ENCODE measurements around the gene ZNF319.

- TF ChIP-seq CTCF (IDR thresholded peaks at IDR 0.05; ENCODE audit: low read depth, low read length, missing input control): no peak
- TF ChIP-seq MAX (IDR thresholded peaks at IDR 0.05): no peak
- TF ChIP-seq TAF1 (conservative IDR thresholded peaks at IDR 0.05): no peak
- no peak for TF ChIP-seq ZBTB33 (IDR thresholded peaks at IDR 0.05)
- no peak for TF ChIP-seq RAD21 (IDR thresholded peaks at IDR 0.05)
- TF ChIP-seq HNF4G (IDR thresholded peaks at IDR 0.05): no peak
- no peak for TF ChIP-seq FOXA1 (IDR thresholded peaks at IDR 0.05)
- no peak for TF ChIP-seq SP1 (IDR thresholded peaks at IDR 0.05)
- no peak for TF ChIP-seq GABPA (IDR thresholded peaks at IDR 0.05 in 1 of 2, conservative IDR thresholded peaks at IDR 0.05 in 1 of 2)
- TF ChIP-seq REST (IDR thresholded peaks at IDR 0.05): no peak
- no peak for TF ChIP-seq YY1 (IDR thresholded peaks at IDR 0.05)
- TF ChIP-seq ATF3 (IDR thresholded peaks at IDR 0.05): no peak
- TF ChIP-seq JUND (IDR thresholded peaks at IDR 0.05): no peak
Measured at GRCh38 chr16:58048494-58049231, 48.2 kb upstream of the ZNF319 start.
